Measurements from ENCODE around the gene TLN1. TPM values are rescaled to one million over a fixed set of nuclear protein-coding genes. Genes with fewer than 3 reads are reported as not detected.

The TLN1 gene
- total and polyA plus RNA-seq, 8 donors: 53.2 to 399 (median 174) TPM

- 63 to 90% (median 79%) methylated on average over 2 of the region's 2 CpGs for WGBS, 5 donors
- peaks cover 13 to 26% (median 24%) of the 10 kb centered on the region in 4 donors for H3K36me3 ChIP-seq
- H3K4me3 ChIP-seq: peak overlapping the region; percentile 53 to 88 (median 77)
- H3K9me3 ChIP-seq: no peaks in the 10 kb centered on the region
- peaks cover 64 to 84% (median 73%) of the 10 kb centered on the region in 4 donors for H3K4me1 ChIP-seq
- DNase-seq: no peak
- TF ChIP-seq EP300 (IDR thresholded peaks at IDR 0.05) (no peak), POLR2A (IDR thresholded peaks at IDR 0.05) (no peak), CTCF (IDR thresholded peaks at IDR 0.05) (no peak), POLR2AphosphoS5 (IDR thresholded peaks at IDR 0.05) (no peak)
- H3K27ac ChIP-seq: peak overlapping the region; percentile 55 to 100 (median 98)
- no peaks in the 10 kb centered on the region for H3K27me3 ChIP-seq
- intact Hi-C loops (cut with DNase I; ENCODE audit: low total_unique reads): no loop called here
Measured at GRCh38 chr9:35730486-35730854, 1.5 kb downstream of the TLN1 start.

DNA sequence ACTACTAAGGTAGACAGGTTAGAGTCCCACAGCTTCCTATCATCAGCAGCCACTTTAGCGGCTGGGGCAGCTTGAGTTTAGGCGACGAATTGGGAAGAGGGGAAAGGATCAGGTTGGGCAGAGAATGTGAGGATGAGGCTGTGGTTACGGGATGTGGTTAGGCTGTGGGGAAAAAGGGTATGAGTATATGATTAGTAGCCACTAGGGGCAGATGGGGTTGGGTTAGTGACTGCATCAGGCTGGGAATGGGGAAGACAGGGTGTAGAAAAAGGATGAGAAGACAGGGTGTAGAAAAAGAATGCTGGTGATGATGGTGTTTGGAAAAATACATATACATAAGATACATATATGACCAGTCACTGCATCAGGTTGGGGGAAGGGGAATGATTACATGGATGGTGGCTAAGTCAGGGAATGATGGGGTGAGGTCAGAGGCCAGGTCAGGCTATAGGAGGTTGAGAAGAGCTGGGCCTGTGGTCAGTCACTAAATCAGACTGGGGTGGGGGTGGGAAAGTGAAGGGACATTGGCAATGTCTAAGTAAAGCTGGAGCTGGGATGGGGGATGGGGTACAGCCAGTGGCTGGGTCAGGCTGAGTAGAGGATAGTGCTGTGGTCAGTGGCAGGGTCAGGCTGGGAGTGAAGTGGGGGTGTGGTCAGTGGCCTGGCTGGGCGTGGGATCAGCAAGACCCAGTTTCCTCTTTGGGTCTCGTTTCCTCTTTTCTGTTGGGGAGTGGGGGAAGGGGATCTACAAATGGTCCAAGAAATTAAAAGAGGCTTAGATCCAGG is 2.1 kb downstream of the TLN1 start:
- Histone ChIP-seq H3K9me3 (no peaks in the 10 kb centered on the region), H3K4me3 (peak overlapping the region; percentile 53 to 88 (median 77)), H3K27me3 (no peaks in the 10 kb centered on the region), H3K27ac (peak overlapping the region; percentile 55 to 100 (median 98)), H3K36me3 (peaks cover 13 to 26% (median 24%) of the 10 kb centered on the region in 4 donors), H3K4me1 (peaks cover 64 to 83% (median 73%) of the 10 kb centered on the region in 4 donors)
- intact Hi-C loops (cut with DNase I; ENCODE audit: low total_unique reads): no loop called here
- DNase-seq: peak; percentile 42 to 79
- 20 to 28% (median 26%) methylated on average over 6 of the region's 6 CpGs for WGBS, 5 donors
- TF ChIP-seq POLR2AphosphoS5 (IDR thresholded peaks at IDR 0.05): peak; percentile 30 to 87 (median 48)
- TF ChIP-seq POLR2A (IDR thresholded peaks at IDR 0.05): no peak
- TF ChIP-seq EP300 (IDR thresholded peaks at IDR 0.05): no peak
- peak in 5 of 7 experiments; percentile 35 to 59 (median 48) for TF ChIP-seq CTCF (IDR thresholded peaks at IDR 0.05)

GRCh38 chr9:35729101-35729500 is 2.9 kb downstream of the TLN1 start:
- peak overlapping the region; percentile 53 to 88 (median 77) for H3K4me3 ChIP-seq
- peaks cover 16 to 26% (median 25%) of the 10 kb centered on the region in 4 donors for H3K36me3 ChIP-seq
- peaks cover 59 to 75% (median 68%) of the 10 kb centered on the region in 4 donors for H3K4me1 ChIP-seq
- no peak for TF ChIP-seq EP300 (IDR thresholded peaks at IDR 0.05)
- TF ChIP-seq POLR2A (IDR thresholded peaks at IDR 0.05): no peak
- no peak for TF ChIP-seq CTCF (IDR thresholded peaks at IDR 0.05)
- TF ChIP-seq POLR2AphosphoS5 (IDR thresholded peaks at IDR 0.05): no peak
- WGBS, 5 donors: 43 to 65% (median 55%) methylated on average over 3 of the region's 3 CpGs
- H3K27me3 ChIP-seq: no peaks in the 10 kb centered on the region
- intact Hi-C loops (cut with DNase I; ENCODE audit: low total_unique reads): no loop called here
- peak in 1 of 2 donors; percentile 25 for DNase-seq
- no peaks in the 10 kb centered on the region for H3K9me3 ChIP-seq
- H3K27ac ChIP-seq: peak overlapping the region; percentile 41 to 100 (median 98)

DNA sequence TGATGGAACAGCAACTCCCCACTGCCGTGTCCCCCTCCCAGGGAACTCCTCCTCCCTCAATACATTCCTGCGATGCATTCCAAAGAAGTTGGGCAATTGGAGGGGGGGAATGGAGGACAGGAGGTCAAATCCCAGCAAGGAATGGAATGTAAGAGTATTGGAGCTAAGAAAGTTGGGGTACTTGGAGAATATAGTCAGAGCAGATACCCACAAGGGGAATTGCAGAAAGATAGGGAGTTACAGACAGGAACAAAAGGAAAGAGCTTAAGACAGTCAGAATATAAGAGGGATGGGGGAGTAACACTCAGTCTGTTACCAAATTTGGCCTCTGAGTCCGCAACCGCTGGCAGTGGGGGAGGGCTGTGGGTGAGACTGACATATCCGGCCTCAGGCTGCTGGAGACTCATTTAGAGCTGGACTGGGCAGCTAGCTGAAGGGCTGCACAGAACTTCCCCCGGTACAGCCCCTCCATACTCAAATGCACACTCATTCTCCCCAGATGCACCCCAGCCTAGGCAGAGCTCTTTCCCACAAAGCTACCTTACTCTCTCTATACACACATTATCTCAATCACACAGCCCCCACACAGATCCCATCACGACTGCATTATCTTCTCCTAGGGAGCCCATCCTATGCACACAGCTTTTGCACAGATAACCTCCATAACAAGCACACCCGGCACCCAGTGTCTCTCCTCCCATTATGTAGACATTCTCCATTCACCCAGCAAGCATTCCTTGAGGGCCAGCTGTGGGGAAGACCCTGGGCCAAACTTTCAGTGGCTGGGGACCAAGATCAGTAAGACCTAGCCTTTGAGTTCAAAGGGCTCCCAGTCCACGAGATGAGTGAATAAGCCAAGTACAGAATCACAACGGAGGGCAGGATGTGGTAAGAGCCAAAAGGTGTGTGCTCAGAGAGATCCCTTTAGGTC is 3.7 kb downstream of the TLN1 start:
- intact Hi-C loops (cut with DNase I; ENCODE audit: low total_unique reads): no loop called here
- TF ChIP-seq CTCF (IDR thresholded peaks at IDR 0.05): no peak
- TF ChIP-seq EP300 (IDR thresholded peaks at IDR 0.05): peak; percentile 57
- peak; percentile 65 to 87 (median 85) for TF ChIP-seq POLR2AphosphoS5 (IDR thresholded peaks at IDR 0.05)
- peak in 2 of 4 donors; percentile 30 to 44 for TF ChIP-seq POLR2A (IDR thresholded peaks at IDR 0.05)
- peak; percentile 49 to 86 for DNase-seq
- 12 to 22% (median 19%) methylated on average over 10 of the region's 10 CpGs for WGBS, 5 donors
- Histone ChIP-seq H3K27ac (peak overlapping the region; percentile 37 to 100 (median 98)), H3K4me1 (peaks cover 51 to 67% (median 60%) of the 10 kb centered on the region in 4 donors), H3K9me3 (no peaks in the 10 kb centered on the region), H3K36me3 (peaks cover 24 to 34% (median 29%) of the 10 kb centered on the region in 4 donors), H3K27me3 (no peaks in the 10 kb centered on the region), H3K4me3 (peak overlapping the region; percentile 53 to 88 (median 77))
